Lung (tissue), 12 donors: Measurements from ENCODE around the gene BPIFB6. TPM values are rescaled to one million over a fixed set of nuclear protein-coding genes. Genes with fewer than 3 reads are reported as not detected.

Source experiments
- ATAC-seq: fragments of 200-7000 bp; cut with Tn5 transposase; one replicate; pipeline ENCODE4 v1.9.1; 2020; ENCODE audit warnings: moderate number of reproducible peaks; ENCODE audit not compliant: insufficient read depth, low FRiP score
- DNase-seq, 3 donors: peaks; one replicate each; pipeline ENCODE4 v3.0.0-alpha.2; 2013 to 2017
- H3K27ac ChIP-seq, 2 donors: one replicate each; pipeline ENCODE4 v1.5.1; 2013; ENCODE audit warnings: mild to moderate bottlenecking in 2 of 2, moderate library complexity in 2 of 2, control low read depth in 1 of 2, inconsistent platforms in 1 of 2, low read depth in 1 of 2, low read length in 1 of 2
- H3K27me3 ChIP-seq, 3 donors: one replicate each; pipeline ENCODE4 v1.5.1; 2013; ENCODE audit warnings: low read length in 2 of 3; ENCODE audit not compliant: control insufficient read depth in 3 of 3, insufficient read depth in 3 of 3
- H3K36me3 ChIP-seq, 4 donors: one replicate each; pipeline ENCODE4 v1.5.1; 2013; ENCODE audit warnings: low read length in 4 of 4, mild to moderate bottlenecking in 1 of 4, moderate library complexity in 1 of 4; ENCODE audit not compliant: control insufficient read depth in 4 of 4, insufficient read depth in 4 of 4
- H3K4me1 ChIP-seq, 5 donors: one replicate each; pipeline ENCODE4 v1.5.1; 2013; ENCODE audit warnings: low read length in 5 of 5, mild to moderate bottlenecking in 2 of 5, moderate library complexity in 1 of 5; ENCODE audit not compliant: control insufficient read depth in 5 of 5, insufficient read depth in 5 of 5
- H3K4me3 ChIP-seq: one replicate; pipeline ENCODE4 v1.5.1; 2013; ENCODE audit warnings: mild to moderate bottlenecking, control low read depth, moderate library complexity
- H3K9ac ChIP-seq, 2 donors: one replicate each; pipeline ENCODE4 v1.5.1; 2013; ENCODE audit warnings: low read length in 2 of 2, control low read depth in 1 of 2; ENCODE audit not compliant: insufficient read depth in 1 of 2
- H3K9me3 ChIP-seq, 4 donors: one replicate each; pipeline ENCODE4 v1.5.1; 2013; ENCODE audit warnings: low read length in 3 of 4, mild to moderate bottlenecking in 1 of 4, moderate library complexity in 1 of 4; ENCODE audit not compliant: control insufficient read depth in 4 of 4, insufficient read depth in 3 of 4
- WGBS, 2 donors: extraction: QIAGEN DNeasy Blood & Tissue Kit; methylation state at CpG; one replicate each; pipeline ENCODE4 v1.1.7; 2013; 5-methylcytosine and 5-hydroxymethylcytosine counted together
- polyA plus RNA-seq, 2 donors: library from polyadenylated mRNA; stranded (reverse); fragments of 200-250 nt; gene quantifications; one replicate each; pipeline ENCODE4 v1.2.1, GENCODE V29; 2013
- total RNA-seq, 2 donors: library from RNA; depleted of rRNA in 1 of 2; stranded (reverse); fragments of >200 nt in 1 of 2; gene quantifications; one replicate each; pipeline ENCODE4 v1.2.1, GENCODE V29; 2014 to 2021
- TF ChIP-seq, protein P1 (sequence below): IDR thresholded peaks from 2 replicates; pipeline ENCODE4 v1.5.1; 2012; ENCODE audit warnings: mild to moderate bottlenecking; ENCODE audit errors: control extremely low read depth, extremely low read depth
- donor health status: control.
- donor health status: control.
- donor health status: Bipolar disorder and iron deficiency.
- donor health status: healthy.
- donor health status: DM: yes; HTN: yes; CAD: no.

BPIFB6 gene
- total and polyA plus RNA-seq, 4 donors, result not detected

DNA sequence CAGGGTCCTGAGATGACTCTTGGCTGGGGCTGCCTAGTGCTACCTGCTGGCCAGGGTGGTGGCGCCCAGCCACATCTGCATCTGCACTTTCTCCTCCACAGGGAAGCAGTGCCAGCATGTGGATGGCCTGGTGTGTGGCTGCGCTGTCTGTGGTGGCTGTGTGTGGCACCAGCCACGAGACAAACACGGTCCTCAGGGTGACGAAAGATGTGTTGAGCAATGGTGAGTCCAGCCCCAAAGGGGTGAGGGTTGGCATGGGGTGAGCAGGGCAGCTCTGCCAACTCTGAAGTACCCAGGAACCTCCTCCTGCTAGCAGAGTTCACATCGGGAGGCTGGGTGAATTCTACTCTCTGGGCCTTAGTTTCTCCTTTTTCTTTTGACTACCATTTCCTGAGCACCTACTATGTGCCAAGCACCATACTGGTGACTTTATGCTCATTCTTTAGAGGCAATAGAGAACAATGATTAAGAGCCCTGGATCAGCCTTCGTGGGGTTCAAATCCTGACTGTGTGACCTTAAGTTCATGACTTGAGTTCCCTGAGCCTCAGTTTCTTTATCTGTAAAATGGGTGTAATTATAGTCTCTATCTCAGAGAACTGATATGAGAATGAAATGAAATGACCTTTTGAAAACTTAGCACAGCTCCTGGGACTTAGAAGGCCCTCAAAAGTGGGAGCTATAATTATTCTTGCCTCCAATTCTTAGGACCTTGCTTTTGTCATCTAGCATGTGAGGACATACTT lies 50.1 kb downstream of the BPIFB6 start:
- Histone ChIP-seq H3K36me3 (no peaks in the 10 kb centered on the region), H3K4me1 (no peaks in the 10 kb centered on the region), H3K27me3 (no peaks in the 10 kb centered on the region), H3K9me3 (no peaks in the 10 kb centered on the region), H3K4me3 (no peak overlapping the region), H3K9ac (no peak overlapping the region), H3K27ac (no peak overlapping the region)
- DNase-seq (no peak), ATAC-seq (no peak)
- TF ChIP-seq, protein P1, sequence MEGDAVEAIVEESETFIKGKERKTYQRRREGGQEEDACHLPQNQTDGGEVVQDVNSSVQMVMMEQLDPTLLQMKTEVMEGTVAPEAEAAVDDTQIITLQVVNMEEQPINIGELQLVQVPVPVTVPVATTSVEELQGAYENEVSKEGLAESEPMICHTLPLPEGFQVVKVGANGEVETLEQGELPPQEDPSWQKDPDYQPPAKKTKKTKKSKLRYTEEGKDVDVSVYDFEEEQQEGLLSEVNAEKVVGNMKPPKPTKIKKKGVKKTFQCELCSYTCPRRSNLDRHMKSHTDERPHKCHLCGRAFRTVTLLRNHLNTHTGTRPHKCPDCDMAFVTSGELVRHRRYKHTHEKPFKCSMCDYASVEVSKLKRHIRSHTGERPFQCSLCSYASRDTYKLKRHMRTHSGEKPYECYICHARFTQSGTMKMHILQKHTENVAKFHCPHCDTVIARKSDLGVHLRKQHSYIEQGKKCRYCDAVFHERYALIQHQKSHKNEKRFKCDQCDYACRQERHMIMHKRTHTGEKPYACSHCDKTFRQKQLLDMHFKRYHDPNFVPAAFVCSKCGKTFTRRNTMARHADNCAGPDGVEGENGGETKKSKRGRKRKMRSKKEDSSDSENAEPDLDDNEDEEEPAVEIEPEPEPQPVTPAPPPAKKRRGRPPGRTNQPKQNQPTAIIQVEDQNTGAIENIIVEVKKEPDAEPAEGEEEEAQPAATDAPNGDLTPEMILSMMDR, result no peak
- 54 to 55% methylated on average over 7 of the region's 7 CpGs for WGBS, 2 donors

DNA sequence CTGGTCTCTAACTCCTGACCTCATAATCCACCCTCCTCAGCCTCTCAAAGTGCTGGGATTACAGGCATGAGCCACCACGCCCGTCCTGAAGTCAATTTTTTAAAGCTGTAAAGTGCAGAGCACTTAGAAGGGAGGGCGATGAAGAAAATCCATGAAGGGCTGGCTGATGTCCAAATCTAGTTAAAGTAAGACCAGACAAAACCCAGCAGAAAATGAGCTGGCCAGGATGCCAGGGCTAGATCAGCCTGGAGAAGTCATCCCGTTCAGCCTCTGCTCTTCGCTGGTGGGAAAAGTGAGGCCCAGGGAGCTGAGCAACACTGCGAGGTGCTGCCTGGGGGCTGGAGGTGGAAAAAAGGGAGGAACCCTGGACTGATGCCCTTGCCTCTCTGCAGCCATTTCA lies 51.1 kb downstream of the BPIFB6 start:
- Histone ChIP-seq H3K9ac (no peak overlapping the region), H3K4me3 (no peak overlapping the region), H3K27me3 (no peaks in the 10 kb centered on the region), H3K27ac (no peak overlapping the region), H3K4me1 (no peaks in the 10 kb centered on the region), H3K36me3 (no peaks in the 10 kb centered on the region), H3K9me3 (no peaks in the 10 kb centered on the region)
- TF ChIP-seq, protein P1, result no peak
- DNase-seq (no peak), ATAC-seq (no peak)
- 64 to 90% methylated on average over 6 of the region's 6 CpGs for WGBS, 2 donors

DNA sequence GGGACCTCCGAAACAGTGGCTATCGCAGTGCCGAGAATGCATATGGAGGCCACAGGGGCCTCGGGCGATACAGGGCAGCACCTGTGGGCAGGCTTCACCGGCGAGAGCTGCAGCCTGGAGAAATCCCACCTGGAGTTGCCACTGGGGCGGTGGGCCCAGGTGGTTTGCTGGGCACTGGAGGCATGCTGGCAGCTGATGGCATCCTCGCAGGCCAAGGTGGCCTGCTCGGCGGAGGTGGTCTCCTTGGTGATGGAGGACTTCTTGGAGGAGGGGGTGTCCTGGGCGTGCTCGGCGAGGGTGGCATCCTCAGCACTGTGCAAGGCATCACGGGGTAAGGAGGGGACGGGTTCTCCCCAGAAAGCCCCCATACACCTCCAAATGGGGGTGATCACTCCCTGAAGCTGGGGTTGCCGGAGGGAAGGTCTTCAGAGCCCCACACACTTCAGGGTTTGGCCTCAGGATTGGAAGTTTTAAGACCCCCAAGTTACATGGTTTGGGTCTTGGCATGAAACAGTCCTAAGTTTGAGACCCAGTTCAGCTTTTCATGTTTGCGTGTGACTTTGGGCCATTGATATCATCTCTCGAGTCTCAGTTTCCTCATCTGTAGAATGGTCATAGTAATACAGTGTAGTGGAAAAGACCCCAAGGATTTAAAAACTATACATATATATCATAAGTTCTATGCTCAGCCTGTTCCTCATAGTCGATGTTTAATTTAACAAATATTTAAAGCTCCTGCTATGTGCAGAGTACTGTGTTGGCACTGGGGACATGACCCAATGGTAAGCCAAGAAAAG lies 52.3 kb downstream of the BPIFB6 start:
- H3K27ac ChIP-seq, result no peak overlapping the region
- no peaks in the 10 kb centered on the region for H3K36me3 ChIP-seq
- no peak for DNase-seq
- H3K9ac ChIP-seq, result no peak overlapping the region
- ATAC-seq, result no peak
- H3K4me1 ChIP-seq, result no peaks in the 10 kb centered on the region
- TF ChIP-seq, protein P1, result no peak
- H3K27me3 ChIP-seq, result no peaks in the 10 kb centered on the region
- no peak overlapping the region for H3K4me3 ChIP-seq
- H3K9me3 ChIP-seq, result no peaks in the 10 kb centered on the region
- 88 to 94% methylated on average over 20 of the region's 20 CpGs for WGBS, 2 donors
